Suppressor macrophage treated with lipopolysaccharide for 1 hour (primary cell): ENCODE results near the gene TPD52L1.
A peak's percentile ranks its signal among the peaks of the same experiment; 100 is the strongest.
"Not testable (repeated sequence)": the region's sequence is repeated elsewhere in the genome, so short reads cannot be mapped to it uniquely, and the experiment has no call there.

Experiments used
- DNase-seq, 3 donors: peaks; one replicate each; pipeline ENCODE4 v3.0.0-alpha.2; 2020 to 2022

TPD52L1 gene

DNA sequence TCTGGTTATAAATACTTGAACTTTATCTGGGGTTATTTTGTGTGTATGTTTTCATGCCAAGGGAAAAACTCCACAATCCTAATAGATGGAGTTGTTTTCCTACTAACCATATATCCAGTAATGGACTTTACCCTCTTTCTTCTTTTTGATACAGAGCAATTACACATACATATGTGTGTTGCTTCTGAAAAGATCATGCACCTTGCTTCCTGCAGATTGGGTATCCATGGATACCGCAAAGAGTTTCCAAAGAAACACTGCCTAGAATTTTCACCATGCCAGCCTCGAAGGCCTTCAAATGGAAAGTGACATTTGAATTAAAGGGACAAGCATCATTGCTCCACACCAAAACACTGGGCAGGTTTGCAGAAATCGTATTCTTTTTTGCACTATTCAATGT, 121.4 kb downstream of the TPD52L1 start:
- no peak for DNase-seq

DNA sequence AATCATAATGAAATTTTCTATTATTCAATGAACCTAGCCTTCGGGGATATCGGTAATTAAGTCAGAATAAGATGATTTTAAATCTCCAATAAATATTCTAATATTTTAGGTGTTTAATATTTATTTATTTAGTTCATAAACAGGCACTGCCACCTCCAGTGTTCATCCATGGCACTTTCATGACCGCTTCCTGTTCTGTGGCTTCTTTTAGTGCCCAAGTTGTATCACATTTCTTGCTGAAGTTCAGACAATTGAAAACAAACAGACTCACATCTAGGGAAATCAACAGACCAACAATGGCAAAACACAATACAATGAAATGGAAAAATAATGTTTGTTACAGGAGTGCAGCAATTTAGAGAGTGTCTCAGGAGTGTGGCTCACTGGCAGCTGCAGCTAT, 122.2 kb downstream of the TPD52L1 start:
- no peak for DNase-seq

DNA sequence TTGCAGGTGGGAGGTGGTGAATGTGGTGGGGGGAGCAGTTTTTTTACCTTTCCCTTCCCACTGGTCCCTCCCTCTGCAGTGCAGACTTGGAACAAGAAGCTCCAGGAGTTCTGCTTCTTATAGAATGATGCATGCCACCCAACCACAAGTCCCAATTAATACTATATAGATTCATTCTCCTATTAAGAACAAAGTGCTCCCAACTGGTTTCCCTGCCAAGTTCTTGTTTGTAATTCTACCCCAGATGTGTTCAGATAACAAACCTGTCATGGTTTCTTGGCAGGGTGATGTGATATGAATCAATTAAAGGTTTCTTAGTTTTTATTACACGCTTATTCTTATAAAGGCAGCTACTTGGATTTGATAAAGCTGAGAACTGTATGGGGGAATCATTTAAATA, 124.3 kb downstream of the TPD52L1 start:
- no peak for DNase-seq

DNA sequence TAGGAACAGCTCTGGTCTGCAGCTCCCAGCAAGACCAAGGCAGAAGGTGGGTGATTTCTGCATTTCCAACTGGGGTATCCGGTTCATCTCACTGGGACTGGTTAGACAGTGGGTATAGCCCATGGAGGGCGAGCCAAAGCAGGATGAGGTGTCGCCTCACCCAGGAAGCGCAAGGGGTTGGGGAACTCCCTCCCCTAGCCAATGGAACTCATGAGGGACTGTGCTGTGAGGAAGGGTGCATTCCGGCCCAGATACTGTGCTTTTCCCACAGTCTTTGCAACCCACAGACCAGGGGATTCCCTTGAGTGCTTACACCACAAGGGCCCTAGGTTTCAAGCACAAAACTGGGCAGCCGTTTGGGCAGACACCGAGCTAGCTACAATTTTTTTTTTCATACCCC, 126.4 kb downstream of the TPD52L1 start:
- DNase-seq = peak in 2 of 3 donors; percentile 46 to 51

DNA sequence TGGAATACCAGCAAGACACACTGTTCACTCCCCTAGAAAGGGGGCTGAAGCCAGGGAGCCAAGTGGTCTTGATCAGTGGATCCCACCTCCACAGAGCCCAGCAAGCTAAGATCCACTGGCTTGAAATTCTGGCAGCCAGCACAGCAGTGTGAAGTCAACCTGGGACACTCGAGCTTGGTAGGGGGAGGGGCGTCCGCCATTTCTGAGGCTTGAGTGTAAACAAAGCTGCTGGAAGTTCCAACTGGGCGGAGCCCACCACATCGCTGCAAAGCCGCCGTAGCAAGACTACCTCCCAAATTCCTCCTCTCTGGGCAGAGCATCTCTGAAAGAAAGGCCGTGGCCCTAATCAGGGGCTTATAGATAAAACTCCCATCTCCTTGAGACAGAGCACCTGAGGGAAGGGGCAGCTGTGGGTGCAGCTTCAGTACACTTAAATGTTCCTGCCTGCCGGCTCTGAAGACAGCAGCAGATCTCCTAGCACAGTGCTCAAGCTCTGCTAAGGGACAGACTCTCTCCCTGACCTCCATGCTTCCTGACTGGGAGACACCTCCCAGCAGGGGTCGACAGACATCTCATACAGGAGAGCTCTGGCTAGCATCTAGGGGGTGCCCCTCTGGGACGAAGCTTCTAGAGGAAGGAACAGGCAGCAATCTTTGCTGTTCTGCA, 126.9 kb downstream of the TPD52L1 start:
- DNase-seq = not testable (repeated sequence)

DNA sequence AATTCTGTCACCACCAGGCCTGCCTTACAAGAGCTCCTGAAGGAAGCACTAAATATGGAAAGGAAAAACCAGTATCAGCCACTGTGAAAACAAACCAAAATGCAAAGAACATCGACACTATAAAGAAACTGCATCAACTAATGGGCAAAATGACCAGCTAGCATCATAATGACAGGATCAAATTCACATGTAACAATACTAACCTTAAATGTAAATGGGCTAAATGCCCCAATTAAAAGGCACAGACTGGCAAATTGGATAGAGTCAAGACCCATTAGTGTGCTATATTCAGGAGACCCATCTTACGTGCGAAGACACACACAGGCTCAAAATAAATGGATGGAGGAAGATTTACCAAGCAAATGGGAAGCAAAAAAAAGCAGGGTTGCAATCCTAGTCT, 128.9 kb downstream of the TPD52L1 start:
- DNase-seq = not testable (repeated sequence)

DNA sequence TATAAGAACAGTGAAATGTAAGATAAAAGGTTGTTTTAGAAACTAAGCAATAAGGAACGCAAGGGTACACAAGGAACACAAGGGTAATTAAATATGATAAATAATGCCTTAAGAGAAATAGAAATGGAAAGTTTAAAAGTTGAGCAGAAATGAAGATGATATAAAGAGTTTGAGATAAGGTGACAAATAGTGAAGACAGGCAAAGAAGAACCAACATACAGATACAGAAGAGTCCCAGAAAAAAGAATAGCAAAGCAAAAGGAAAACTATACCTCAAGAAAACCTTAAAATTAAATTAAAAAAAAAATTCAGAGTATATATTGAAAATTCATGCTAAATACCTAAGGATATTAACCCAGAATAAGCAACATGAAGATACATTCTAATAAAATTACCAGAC, 131.8 kb downstream of the TPD52L1 start:
- DNase-seq = no peak

DNA sequence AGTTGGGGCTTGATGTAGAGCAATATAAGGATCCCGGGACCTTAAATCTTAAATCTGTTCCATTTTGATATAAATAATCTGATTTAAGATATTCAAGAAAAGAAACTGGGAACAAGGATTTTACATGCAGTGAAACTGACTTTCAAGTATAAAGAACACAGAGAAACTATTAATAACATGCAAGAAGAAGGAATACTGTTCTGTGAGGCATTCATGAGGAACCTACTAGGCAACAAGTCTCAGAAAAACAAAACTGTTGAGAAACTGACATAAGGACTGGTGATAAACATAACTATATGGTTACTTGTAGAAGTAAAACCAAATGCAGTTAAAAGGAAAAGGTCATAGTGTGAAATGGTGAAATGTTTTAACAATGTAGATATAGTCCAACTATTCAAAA, 132.4 kb downstream of the TPD52L1 start:
- no peak for DNase-seq

DNA sequence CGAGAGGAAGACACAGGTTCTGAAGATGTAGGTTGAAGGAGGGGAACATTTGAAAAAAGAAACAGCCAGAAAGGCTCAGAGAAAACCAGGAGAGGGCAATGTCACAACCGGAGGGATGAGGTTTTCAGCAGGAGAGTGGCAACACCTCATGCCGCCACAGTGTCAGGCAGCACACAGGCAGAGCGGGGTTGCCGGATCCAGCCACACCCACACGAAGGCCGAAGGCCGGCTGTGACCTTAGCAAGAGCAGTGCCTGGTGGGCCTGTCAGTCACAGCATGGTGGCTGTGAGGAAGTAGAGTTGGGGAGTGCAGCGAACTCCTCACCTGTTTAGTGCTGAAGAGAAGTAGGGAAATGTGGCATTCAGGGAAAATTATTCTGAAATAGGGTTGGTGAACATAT, 134.1 kb downstream of the TPD52L1 start:
- DNase-seq = no peak

DNA sequence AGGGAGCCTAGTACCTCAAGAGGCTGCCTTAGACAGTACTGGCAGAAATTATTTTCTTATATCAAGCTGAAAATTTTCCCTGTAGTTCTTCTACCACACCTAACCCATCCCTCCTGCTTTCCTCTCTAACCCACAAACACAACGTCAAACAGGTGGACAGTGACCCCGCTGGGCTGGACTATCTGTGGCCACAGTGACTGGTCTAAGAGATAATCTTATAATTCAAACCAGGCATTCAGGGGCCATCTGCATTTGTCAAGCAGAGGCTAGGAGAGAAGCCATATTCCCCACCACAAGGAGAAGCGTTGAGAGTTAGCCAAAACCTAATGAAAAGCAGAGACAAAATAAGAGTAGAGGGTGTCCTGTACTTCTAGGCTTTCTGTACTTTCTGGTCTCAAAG, 140.0 kb downstream of the TPD52L1 start:
- DNase-seq = no peak

DNA sequence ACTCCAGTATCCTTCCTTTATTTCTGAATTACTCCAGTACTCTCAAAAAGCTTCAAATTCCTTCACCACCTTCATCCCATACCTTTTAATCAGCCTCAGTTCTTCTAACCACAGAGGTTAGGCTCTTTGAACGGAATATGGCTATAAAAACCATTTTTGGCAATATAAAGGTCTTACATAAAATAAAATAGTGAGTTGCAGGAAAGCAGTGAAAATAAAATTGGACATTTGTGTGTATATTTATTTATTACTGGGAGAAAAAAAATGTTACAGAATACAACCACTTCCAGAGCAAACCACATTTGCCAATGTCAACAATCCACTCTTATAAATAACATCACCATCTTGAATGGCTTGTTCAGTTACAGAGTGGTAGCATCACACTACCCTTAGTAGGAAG, 140.5 kb downstream of the TPD52L1 start:
- DNase-seq = no peak

DNA sequence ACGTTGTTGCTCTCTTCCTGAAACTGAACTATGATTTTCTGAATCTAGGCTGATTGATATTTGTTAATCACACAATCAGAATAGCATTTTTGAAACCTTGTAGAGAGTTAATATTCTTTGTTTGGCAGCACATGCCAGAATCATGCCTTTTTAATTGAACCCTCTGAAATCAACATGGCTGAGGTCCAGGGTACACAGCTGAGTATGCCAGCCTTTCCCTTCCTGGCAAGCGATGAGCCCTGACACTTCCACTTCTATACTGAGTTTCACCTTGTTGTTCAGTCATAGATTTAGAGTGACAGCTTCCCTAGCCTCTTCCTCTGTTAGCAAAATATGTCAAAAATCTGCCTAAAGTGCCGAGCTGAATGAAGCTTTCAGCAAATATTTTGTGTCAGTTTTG, 141.4 kb downstream of the TPD52L1 start:
- DNase-seq = no peak

DNA sequence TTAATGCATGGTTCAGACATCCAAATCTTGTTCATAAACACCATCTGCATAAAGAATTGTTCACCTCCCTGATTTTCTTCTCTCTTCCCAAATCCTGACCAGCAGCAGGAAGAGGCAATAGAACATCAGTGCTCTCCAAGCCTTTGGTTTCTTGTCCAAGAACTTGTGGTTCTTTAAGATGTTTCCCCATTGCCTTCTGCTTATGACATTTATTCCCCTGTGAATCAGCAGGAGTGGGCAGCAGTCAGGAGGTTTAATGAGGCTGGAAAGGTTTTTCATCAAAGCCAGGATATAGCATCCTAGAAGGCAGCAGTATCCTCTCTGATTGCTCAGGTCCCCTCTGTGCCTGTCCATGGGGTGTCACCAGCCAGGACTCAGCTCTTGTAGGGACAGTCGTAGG, 142.9 kb downstream of the TPD52L1 start:
- DNase-seq = peak; percentile 33 to 40 (median 37)

DNA sequence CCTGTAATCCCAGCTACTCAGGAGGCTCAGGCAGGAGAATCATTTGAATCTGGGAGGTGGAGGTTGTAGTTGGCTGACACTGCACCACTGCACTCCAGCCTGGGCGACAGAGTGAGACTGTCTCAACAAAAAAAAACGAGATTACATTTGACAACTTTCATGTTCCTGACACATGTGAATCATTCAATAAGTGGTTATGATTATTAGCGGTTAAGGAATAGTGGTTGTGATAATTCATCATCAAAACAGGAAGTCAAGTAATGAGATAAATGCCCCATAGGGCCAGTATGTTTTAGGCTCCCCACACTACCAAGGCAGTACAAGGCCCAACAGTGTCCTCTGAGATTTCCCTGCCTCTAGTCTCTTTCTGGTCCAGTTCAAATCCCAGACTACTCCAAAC, 145.7 kb downstream of the TPD52L1 start:
- DNase-seq = peak in 1 of 3 donors; percentile 14

DNA sequence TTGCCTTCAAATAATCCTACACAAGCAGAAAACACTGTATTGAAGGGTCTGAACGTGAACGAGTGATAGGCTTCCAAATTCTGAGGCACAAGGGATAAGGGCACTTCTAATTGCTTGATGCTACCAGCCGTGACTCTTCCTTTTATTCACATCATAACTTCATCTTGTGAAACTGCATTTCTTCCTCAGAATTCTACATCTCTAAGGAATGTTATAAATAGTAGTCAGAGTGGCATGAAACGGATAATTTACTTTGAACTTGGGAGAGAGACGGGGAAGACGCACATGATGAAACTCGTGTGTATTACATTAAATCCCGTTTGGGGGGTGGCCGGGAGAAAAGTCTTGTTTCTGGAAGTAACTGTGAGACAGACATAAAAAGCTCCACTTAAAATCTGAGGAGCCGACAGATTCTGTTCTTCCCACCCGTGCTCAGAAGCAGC, 147.4 kb downstream of the TPD52L1 start:
- DNase-seq = peak; percentile 30 to 43 (median 38)

DNA sequence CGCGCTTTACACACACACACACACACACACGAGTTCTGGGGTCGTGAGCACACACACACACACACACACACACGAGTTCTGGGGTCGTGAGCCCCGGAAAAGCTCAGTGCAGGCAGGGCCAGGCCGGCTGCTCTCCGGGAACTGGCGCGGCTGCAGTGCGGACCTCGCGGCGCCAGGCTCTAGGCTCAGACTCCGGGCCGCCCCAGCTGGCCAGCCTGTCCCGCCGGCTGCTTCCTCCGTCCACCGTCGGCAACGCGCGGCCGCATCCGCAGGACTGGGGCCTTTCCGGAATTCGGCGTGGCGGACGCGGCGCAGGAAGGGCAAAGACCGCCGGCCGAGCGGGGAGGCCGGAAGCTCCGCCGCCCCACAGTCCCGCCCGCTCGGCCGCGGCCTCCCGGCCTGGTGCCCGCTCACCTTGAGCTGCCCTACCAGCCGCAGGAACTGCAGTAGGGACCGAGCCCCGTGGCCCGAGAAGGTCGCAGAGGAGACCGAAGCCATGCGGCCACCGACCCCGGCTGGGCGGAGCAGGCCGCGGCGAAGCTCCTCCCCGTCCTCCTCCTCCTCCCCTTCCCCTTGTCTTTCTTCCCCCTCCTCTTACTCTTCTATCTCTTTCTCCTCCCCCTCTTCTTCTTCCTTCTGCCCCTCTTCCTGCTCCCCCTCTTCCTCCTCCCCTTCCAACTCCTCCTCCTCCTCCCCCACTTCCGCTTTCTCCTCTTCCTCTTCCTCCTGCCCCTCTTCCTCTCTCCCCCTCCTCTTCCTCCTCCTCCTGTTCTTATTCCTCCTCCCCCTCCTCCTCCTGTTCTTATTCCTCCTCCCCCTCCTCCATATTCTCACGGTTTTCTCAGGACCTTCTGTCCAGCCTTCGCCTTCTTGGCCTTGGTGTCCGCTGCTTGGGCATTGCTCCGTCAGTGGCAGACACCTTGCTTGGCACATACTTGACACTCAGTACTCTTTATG, 148.1 kb downstream of the TPD52L1 start, which contains the start of gene HDDC2:
Gene HDDC2 (minus strand): TSS at position 533 of the 957 bp plus-strand sequence. CDS start 35 bp downstream, at position 498.
- peak; percentile 78 to 88 (median 83) for DNase-seq

DNA sequence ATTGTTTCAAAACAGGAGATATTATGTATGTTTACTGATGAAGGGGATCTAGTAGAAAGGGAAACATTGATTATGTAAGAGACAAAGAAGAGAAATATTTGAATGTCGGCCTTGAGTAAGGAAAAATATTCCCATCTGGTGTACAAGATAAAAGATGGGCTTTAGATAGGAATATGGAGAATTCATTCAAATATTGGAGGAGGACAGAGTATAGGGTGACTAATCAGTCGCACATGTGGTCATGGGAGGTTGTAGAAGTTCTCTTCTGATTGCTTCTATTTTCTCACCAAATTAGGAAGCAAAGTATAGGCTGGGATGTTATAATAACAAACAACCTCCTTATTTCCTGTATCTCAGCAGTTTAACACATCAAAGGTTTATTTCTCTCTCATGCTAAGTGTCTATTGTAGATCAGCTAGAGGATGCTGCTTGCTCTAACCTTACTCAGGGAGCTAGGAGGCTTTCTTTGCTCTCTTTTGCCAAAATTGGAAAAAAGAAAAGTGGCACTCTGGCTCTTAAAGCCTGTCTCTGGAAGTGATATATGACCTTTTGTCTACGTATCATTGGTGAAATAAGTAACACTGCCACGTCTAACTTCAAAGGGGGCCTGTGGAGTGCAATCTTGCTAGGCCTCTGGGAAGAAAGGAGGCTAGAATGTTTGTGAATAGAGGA, 149.4 kb downstream of the TPD52L1 start:
- DNase-seq = peak in 1 of 3 donors; percentile 29

DNA sequence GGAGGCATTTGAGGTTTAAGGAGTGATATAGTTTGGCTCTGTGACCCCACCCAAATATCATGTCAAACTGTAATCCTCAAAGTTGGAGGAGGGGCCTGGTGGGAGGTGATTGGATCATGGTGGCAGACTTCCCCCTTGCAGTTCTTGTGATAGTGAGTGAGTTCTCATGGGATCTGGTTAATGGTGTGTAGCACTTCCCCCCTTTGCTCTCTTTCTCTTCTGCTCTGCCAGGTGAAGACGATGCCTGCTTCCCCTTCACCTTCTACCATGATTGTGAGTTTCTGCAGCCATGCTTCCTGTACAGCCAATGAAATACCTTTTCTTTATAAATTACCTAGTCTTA, 149.9 kb downstream of the TPD52L1 start:
- DNase-seq = no peak

DNA sequence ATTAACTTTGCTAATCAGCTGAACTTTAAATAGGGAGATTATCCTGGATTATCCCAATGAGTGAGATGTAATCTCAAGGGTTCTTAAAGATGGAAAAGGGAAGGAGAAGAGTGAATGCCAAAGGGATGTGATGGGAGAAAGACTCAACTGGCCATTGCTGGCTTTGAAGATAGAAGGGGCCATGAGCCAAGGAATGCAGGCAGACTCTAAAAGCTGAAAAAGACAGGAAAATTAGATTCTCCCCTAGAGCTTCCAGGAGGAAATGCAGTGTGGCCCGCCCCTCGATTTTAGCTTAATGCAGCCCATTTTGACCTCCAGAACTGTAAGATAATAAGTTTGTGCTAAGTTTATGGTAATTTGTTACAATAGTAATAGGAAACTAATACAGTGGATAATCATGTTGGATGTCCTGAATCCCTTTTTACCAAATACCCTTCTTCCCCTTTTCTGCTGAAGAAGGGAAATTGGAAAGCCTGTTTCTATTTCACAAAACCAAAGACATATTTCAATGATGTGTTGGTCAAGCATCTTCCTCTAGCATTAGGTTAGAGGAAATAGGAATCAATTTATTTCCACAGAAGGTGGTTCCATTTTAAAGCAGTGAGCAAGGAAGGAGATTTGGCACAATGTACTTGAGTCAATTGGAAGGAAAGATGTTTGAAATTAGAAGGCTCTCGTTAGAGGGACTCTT, 151.5 kb downstream of the TPD52L1 start:
- DNase-seq = peak in 1 of 3 donors; percentile 14

DNA sequence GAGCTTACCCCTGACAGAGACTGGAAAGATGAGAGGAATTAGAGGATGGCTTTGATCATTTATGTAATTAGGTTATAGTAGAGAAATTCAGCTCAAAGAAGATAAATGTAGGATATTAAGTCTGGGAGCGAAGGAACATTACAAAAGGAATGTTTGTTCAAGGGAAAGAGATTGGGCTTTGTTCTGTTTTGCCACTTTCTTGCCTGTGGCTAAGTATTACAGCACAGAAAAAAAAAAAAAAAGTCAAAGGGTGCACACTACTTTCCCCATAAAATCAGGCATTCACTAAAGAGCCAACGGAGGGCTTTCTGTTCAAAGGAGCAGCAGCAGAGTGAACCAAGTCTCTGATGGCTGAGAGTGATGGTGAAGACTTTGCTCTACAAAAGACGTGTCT, 153.2 kb downstream of the TPD52L1 start:
- no peak for DNase-seq

DNA sequence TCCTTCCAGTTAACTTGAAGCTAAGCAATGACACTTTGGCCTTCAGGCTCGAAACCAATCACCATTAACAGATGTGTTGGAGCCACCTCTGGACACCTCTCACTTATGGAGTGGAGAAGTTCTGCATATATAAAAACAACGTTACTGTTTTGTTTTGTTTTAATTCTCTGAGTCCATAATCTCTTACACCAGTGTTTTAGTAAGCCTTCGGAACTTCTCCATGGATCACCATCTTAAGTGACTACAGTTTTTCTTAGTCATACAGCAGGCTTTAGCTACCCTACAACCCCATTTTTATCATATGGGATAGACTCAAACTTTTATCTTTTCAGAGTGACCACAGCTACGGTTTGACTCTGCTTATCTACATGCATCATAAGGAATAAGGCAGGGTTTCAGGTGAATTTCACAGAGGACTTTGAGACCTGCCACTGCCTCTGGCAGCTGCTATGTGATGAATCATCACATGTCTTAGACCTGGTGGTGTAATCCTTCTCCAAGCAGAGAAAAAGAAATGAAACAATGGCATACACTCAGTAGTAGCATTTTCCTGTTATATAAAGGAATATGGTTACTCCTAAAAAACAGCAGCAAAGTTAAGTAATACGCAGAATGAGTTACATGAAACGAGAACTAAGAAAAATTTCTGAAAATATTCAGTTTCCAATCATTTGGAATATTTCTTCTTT, 153.7 kb downstream of the TPD52L1 start:
- DNase-seq = peak in 2 of 3 donors; percentile 23 to 26

DNA sequence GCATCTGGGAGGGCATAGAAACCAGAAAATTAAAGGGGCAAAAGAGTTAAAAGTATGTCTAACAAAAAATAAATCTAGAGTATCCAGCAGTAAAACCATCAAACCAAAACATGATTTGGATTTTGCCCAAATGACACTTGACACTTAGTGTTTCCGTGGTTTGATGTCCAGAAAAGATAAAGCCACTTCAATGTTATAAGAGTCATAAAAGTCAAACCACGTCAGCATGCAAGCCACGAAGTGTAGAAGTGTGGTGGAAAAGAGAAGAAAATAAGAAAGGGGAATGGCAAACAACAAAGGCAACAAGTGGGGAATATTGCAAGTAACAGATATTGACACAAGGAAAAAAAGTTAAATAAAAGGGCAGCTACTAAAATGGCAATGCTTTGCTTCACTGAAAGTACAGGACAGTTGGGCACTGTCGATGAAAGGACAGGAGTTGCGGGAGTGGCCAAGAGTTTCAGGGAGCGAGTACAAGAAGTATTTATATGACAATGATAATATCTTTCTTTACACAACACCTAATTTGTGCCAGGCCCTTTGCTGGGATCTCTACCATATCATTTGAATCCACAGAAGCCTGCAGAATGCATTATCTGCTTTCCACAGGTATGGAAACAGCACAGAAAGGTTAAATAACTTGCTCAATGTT, 154.5 kb downstream of the TPD52L1 start:
- DNase-seq = no peak
